CD14-positive monocyte (primary cell): ENCODE data around the gene VAMP5. TPM values are rescaled to one million over a fixed set of nuclear protein-coding genes. Genes with fewer than 3 reads are reported as not detected.

Experiments used
- DNase-seq, 3 donors: peaks; one replicate each; pipeline ENCODE4 v3.0.0-alpha.2; 2011 to 2022
- H2AFZ ChIP-seq: 2 replicates; pipeline ENCODE4 v1.6.0; 2012; ENCODE audit warnings: mild to moderate bottlenecking, low read depth, low read length, inconsistent platforms; ENCODE audit not compliant: insufficient read depth, poor library complexity, severe bottlenecking
- H3K27ac ChIP-seq, 2 donors: 1 replicate in 1 of 2; 2 replicates in 1 of 2; pipeline ENCODE4 v1.5.1; 2012 to 2013; ENCODE audit warnings: low read length in 2 of 2, control low read depth in 1 of 2, inconsistent platforms in 1 of 2, low read depth in 1 of 2, mild to moderate bottlenecking in 1 of 2
- H3K27me3 ChIP-seq, 2 donors: one replicate each; pipeline versions ENCODE4 v1.6.0 to v1.6.1; 2011 to 2013; ENCODE audit warnings: low read length in 2 of 2; ENCODE audit not compliant: control insufficient read depth in 2 of 2, insufficient read depth in 2 of 2
- H3K36me3 ChIP-seq, 2 donors: replicated peaks in 1 of 2; 1 replicate in 1 of 2; 2 replicates in 1 of 2; pipeline versions ENCODE4 v1.5.1 to v1.6.1; 2012 to 2013; ENCODE audit warnings: low read length in 2 of 2, control low read depth in 1 of 2, inconsistent platforms in 1 of 2, mild to moderate bottlenecking in 1 of 2; ENCODE audit not compliant: insufficient read depth in 2 of 2, control insufficient read depth in 1 of 2
- H3K4me1 ChIP-seq, 2 donors: 1 replicate in 1 of 2; 2 replicates in 1 of 2; pipeline versions ENCODE4 v1.5.1 to v1.6.1; 2012 to 2013; ENCODE audit warnings: low read length in 2 of 2, control low read depth in 1 of 2, inconsistent platforms in 1 of 2, mild to moderate bottlenecking in 1 of 2, moderate library complexity in 1 of 2; ENCODE audit not compliant: insufficient read depth in 2 of 2, control insufficient read depth in 1 of 2
- H3K4me2 ChIP-seq: replicated peaks from 2 replicates; pipeline ENCODE3; 2012; ENCODE audit warnings: low read length, moderate library complexity, mild to moderate bottlenecking; ENCODE audit not compliant: poor library complexity, severe bottlenecking; ENCODE audit errors: extremely low read depth
- H3K4me3 ChIP-seq, 3 experiments: fragments of 200-600 bp in 1 of 3; sonication (generic) in 1 of 3; replicated peaks in 1 of 3; 1 replicate in 2 of 3; 2 replicates in 1 of 3; pipeline ENCODE4 v1.5.1; 2011 to 2013; ENCODE audit warnings: low read length in 3 of 3, mild to moderate bottlenecking in 3 of 3, control low read depth in 2 of 3, low read depth in 2 of 3, inconsistent platforms in 1 of 3, moderate library complexity in 1 of 3
- H3K79me2 ChIP-seq: 2 replicates; pipeline ENCODE4 v1.6.0; 2012; ENCODE audit warnings: mild to moderate bottlenecking, control low read depth, inconsistent platforms, low read length, moderate library complexity; ENCODE audit not compliant: insufficient read depth
- H3K9ac ChIP-seq: 2 replicates; pipeline ENCODE4 v1.6.0; 2017; ENCODE audit warnings: low read length, mild to moderate bottlenecking; ENCODE audit not compliant: insufficient read depth, poor library complexity, severe bottlenecking
- H3K9me3 ChIP-seq, 2 donors: replicated peaks in 1 of 2; 1 replicate in 1 of 2; 2 replicates in 1 of 2; pipeline versions ENCODE4 v1.5.1 to v1.6.1; 2012 to 2013; ENCODE audit warnings: low read length in 2 of 2, control low read depth in 1 of 2; ENCODE audit not compliant: control insufficient read depth in 1 of 2, insufficient read depth in 1 of 2
- H4K20me1 ChIP-seq: 2 replicates; pipeline ENCODE4 v1.6.0; 2012; ENCODE audit warnings: mild to moderate bottlenecking, low read length, control low read depth, moderate library complexity; ENCODE audit not compliant: insufficient read depth
- H3K27ac Mint-ChIP-seq, 7 donors: one replicate each; pipeline ENCODE4 v1.8.0; 2020; ENCODE audit warnings: mild to moderate bottlenecking in 7 of 7, mixed read lengths in 7 of 7, moderate library complexity in 6 of 7, inconsistent platforms in 2 of 7
- H3K27me3 Mint-ChIP-seq, 3 donors: one replicate each; pipeline ENCODE4 v1.8.0; 2021 to 2022; ENCODE audit warnings: low read depth in 3 of 3, mild to moderate bottlenecking in 3 of 3, mixed read lengths in 3 of 3, moderate library complexity in 3 of 3, inconsistent platforms in 1 of 3
- H3K36me3 Mint-ChIP-seq, 2 donors: one replicate each; pipeline ENCODE4 v1.8.0; 2020; ENCODE audit warnings: mixed read lengths in 2 of 2, inconsistent platforms in 1 of 2, mild to moderate bottlenecking in 1 of 2
- H3K4me1 Mint-ChIP-seq: one replicate; pipeline ENCODE4 v1.8.0; 2020; ENCODE audit warnings: mild to moderate bottlenecking, mixed read lengths
- H3K4me3 Mint-ChIP-seq, 2 donors: one replicate each; pipeline ENCODE4 v1.8.0; 2020; ENCODE audit warnings: mild to moderate bottlenecking in 2 of 2, mixed read lengths in 2 of 2, moderate library complexity in 1 of 2
- H3K9me3 Mint-ChIP-seq, 7 donors: one replicate each; pipeline ENCODE4 v1.8.0; 2020 to 2022; ENCODE audit warnings: mixed read lengths in 7 of 7, mild to moderate bottlenecking in 6 of 7, moderate library complexity in 6 of 7, inconsistent platforms in 2 of 7
- CTCF ChIP-seq: fragments of 200-600 bp; IDR thresholded peaks from one replicate; pipeline ENCODE4 v1.8.0; 2022; ENCODE audit warnings: antibody characterized with exemption, mild to moderate bottlenecking
- WGBS: methylation state at CpG from one replicate; pipeline ENCODE4 v1.1.5; 2013; ENCODE audit warnings: missing lambda C conversion rate; ENCODE audit not compliant: insufficient coverage; 5-methylcytosine and 5-hydroxymethylcytosine counted together
- intact Hi-C, 2 donors: fragments of 100-400 bp; cut with micrococcal nuclease; formaldehyde crosslinking; loops; one replicate each; pipeline versions ENCODE4 v1.15.0 to v1.15.1; 2023
- polyA plus RNA-seq, 3 donors: library from polyadenylated mRNA; depleted of rRNA in 1 of 3; unstranded in 2 of 3; stranded (reverse) in 1 of 3; fragments of 300-500 nt in 2 of 3; fragments of >200 nt in 1 of 3; fragmentation: Illumina TruSeq in 2 of 3; gene quantifications; 1 replicate in 2 of 3; 2 replicates in 1 of 3; pipeline ENCODE4 v1.2.3, GENCODE V29; 2012 to 2021
- small RNA-seq: library from RNA; depleted of rRNA; stranded (forward); fragments of <200 nt; gene quantifications from one replicate; pipeline ENCODE3, GENCODE V24; 2012; ENCODE audit warnings: low read depth; ENCODE audit not compliant: insufficient read length

VAMP5 gene
- polyA plus RNA-seq, 3 donors = 154 to 251 (median 171) TPM

DNA sequence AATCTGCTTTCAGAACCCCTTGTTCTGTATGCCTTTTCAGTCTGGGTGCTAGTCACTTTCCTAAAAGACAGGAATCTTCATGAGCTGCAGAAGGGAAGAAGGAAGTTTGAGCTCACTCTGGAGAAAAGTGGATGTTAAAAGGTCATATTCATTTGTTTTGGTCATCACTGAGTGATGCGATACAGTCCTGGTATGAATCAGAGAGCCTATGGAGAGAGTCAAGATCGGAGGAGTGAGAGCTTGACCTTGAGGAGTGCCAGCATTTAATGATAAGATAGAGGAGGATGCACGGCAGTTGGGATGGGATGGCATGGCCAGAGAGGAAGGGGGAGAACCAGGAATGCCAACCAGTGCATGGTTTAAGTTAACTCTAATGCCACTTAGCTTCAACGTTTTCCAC lies 51.4 kb downstream of the VAMP5 start:
- Histone ChIP-seq H3K9me3 (no peaks in the 10 kb centered on the region), H4K20me1 (peaks cover 11% of the 10 kb centered on the region), H3K79me2 (peaks cover 21% of the 10 kb centered on the region), H3K36me3 (peaks cover 79 to 95% of the 10 kb centered on the region in 2 donors), H3K4me2 (no peak overlapping the region), H2AFZ (no peak overlapping the region), H3K4me3 (no peak overlapping the region), H3K27me3 (no peaks in the 10 kb centered on the region), H3K4me1 (no peaks in the 10 kb centered on the region), H3K27ac (peak overlapping the region in 1 of 2 donors; percentile 65), H3K9ac (no peak overlapping the region)
- H3K4me3 Mint-ChIP-seq = no peak overlapping the region
- TF ChIP-seq CTCF = no peak
- H3K36me3 Mint-ChIP-seq = peaks cover 81 to 99% of the 10 kb centered on the region in 2 donors
- H3K27ac Mint-ChIP-seq = peak overlapping the region in 3 of 7 donors; percentile 1 to 38 (median 20)
- H3K27me3 Mint-ChIP-seq = no peaks in the 10 kb centered on the region
- no peaks in the 10 kb centered on the region for H3K9me3 Mint-ChIP-seq
- no peak for DNase-seq
- H3K4me1 Mint-ChIP-seq = peaks cover 7% of the 10 kb centered on the region
- WGBS = 100% methylated on average over 2 of the region's 4 CpGs
- intact Hi-C loops = loop anchor here in 1 of 2 donors (5.0 to 10.0 kb wide), 2 partner anchors 89 to 177 kb away; no protein-coding TSS in a partner anchor

- H3K27ac Mint-ChIP-seq = peak overlapping the region in 2 of 7 donors; percentile 48 to 68
- H3K4me2 ChIP-seq = no peak overlapping the region
Observed at GRCh38 chr2:85642725-85643124, 58.5 kb downstream of the VAMP5 start.

More at GRCh38 chr2:85642725-85643124, 58.5 kb downstream of the VAMP5 start:
- Histone ChIP-seq H3K27ac (no peak overlapping the region), H3K36me3 (peaks cover 87 to 96% of the 10 kb centered on the region in 2 donors), H3K4me3 (no peak overlapping the region), H4K20me1 (no peaks in the 10 kb centered on the region), H2AFZ (no peak overlapping the region), H3K79me2 (peaks cover 4% of the 10 kb centered on the region), H3K9ac (no peak overlapping the region), H3K27me3 (no peaks in the 10 kb centered on the region), H3K9me3 (no peaks in the 10 kb centered on the region), H3K4me1 (peaks cover 5% of the 10 kb centered on the region in 2 donors)
- Mint-ChIP-seq H3K4me1 (peaks cover 6% of the 10 kb centered on the region), H3K27me3 (no peaks in the 10 kb centered on the region), H3K9me3 (no peaks in the 10 kb centered on the region), H3K4me3 (no peak overlapping the region), H3K36me3 (peaks cover 88 to 98% of the 10 kb centered on the region in 2 donors)
- TF ChIP-seq CTCF = no peak
- intact Hi-C loops = no loop called here
- no peak for DNase-seq
- no CpG with 5 or more reads among the region's 3 CpGs for WGBS

Small RNA genes lying within 50 kb of the gene (small RNA-seq; reads per million reads assigned to genes)
- gene RN7SL126P = not detected

Other genes starting within 250 kb of the VAMP5 start
- 10 to 100 TPM; 12.4 to 15.8 (median 15.0) TPM for gene RETSAT, start 229.9 kb upstream of the VAMP5 start, polyA plus RNA-seq
- gene ELMOD3, start 229.7 kb upstream of the VAMP5 start, polyA plus RNA-seq = 10 to 100 TPM in 1 of 3 donors, 1 to 10 TPM in 2; 6.1 to 53.3 (median 7.2) TPM
- gene CAPG, start 174.1 kb upstream of the VAMP5 start, polyA plus RNA-seq = 100 to 1,000 TPM; 474 to 847 (median 631) TPM
- gene SH2D6, start 165.7 kb upstream of the VAMP5 start, polyA plus RNA-seq = not detected
- gene MAT2A, start 45.3 kb upstream of the VAMP5 start, polyA plus RNA-seq = 100 to 1,000 TPM in 2 of 3 donors, 10 to 100 TPM in 1; 97.0 to 454 (median 117) TPM
- 10 to 100 TPM; 24.0 to 34.4 (median 32.0) TPM for gene GGCX, start 22.9 kb upstream of the VAMP5 start, polyA plus RNA-seq
- 100 to 1,000 TPM; 260 to 761 (median 623) TPM for gene VAMP8, start 6.8 kb upstream of the VAMP5 start, polyA plus RNA-seq
- gene RNF181, start 11.3 kb downstream of the VAMP5 start, polyA plus RNA-seq = 100 to 1,000 TPM; 254 to 475 (median 382) TPM
- 10 to 100 TPM; 24.7 to 29.1 (median 26.6) TPM for gene TMEM150A, start 18.3 kb downstream of the VAMP5 start, polyA plus RNA-seq
- gene C2orf68, start 27.6 kb downstream of the VAMP5 start, polyA plus RNA-seq = 10 to 100 TPM; 24.2 to 32.9 (median 30.7) TPM
- gene USP39, start 31.8 kb downstream of the VAMP5 start, polyA plus RNA-seq = 10 to 100 TPM; 46.5 to 48.3 (median 48.0) TPM
- under 1 TPM in 2 of 3 donors, not detected in 1; 0.18 to 0.47 TPM for gene SFTPB, start 83.8 kb downstream of the VAMP5 start, polyA plus RNA-seq
- 10 to 100 TPM in 2 of 3 donors, 1 to 10 TPM in 1; 4.6 to 13.2 (median 11.1) TPM for gene GNLY, start 109.9 kb downstream of the VAMP5 start, polyA plus RNA-seq
- 1 to 10 TPM; 2.0 to 3.9 (median 2.1) TPM for gene ATOH8, start 169.6 kb downstream of the VAMP5 start, polyA plus RNA-seq